Esophagus squamous epithelium (tissue), 5 donors: Measurements from ENCODE around the gene NEK5. TPM values are rescaled to one million over a fixed set of nuclear protein-coding genes. Genes with fewer than 3 reads are reported as not detected.

ENCODE experiments used
- DNase-seq: peaks from one replicate; lab custom pipeline; 2025; lab: John Stamatoyannopoulos, UW
- H3K27ac ChIP-seq, 4 donors: fragments of 200-600 bp; sonication (generic); one replicate each; pipeline ENCODE4 v1.5.1; 2016 to 2019; ENCODE audit warnings: mild to moderate bottlenecking in 1 of 4
- H3K27me3 ChIP-seq, 4 donors: fragments of 200-600 bp; sonication (generic); 1 replicate in 3 of 4; 2 replicates in 1 of 4; pipeline versions ENCODE4 v1.5.1 to v1.6.0; 2017 to 2021; ENCODE audit warnings: antibody characterized with exemption in 1 of 4
- H3K36me3 ChIP-seq, 3 donors: fragments of 200-600 bp; sonication (generic); one replicate each; pipeline ENCODE4 v1.5.1; 2016 to 2019
- H3K4me1 ChIP-seq, 3 donors: fragments of 200-600 bp; sonication (generic); one replicate each; pipeline ENCODE4 v1.5.1; 2017 to 2019
- H3K4me3 ChIP-seq, 4 donors: fragments of 200-600 bp; sonication (generic); 1 replicate in 3 of 4; 2 replicates in 1 of 4; pipeline ENCODE4 v1.5.1; 2016 to 2019; ENCODE audit warnings: mild to moderate bottlenecking in 2 of 4, moderate library complexity in 1 of 4
- H3K9me3 ChIP-seq, 3 donors: fragments of 200-600 bp; sonication (generic); one replicate each; pipeline ENCODE4 v1.5.1; 2016 to 2019
- POLR2A ChIP-seq, 4 donors: fragments of 450-650 bp; IDR thresholded peaks; one replicate each; pipeline ENCODE4 v1.6.1; 2017; ENCODE audit warnings: antibody characterized with exemption in 4 of 4, mild to moderate bottlenecking in 4 of 4, moderate library complexity in 3 of 4
- WGBS, 2 donors: methylation state at CpG; one replicate each; pipeline ENCODE4 v1.1.5; 2018; 5-methylcytosine and 5-hydroxymethylcytosine counted together
- intact Hi-C: fragments of 100-400 bp; cut with DNase I; formaldehyde crosslinking; loops from one replicate; pipeline ENCODE4 v1.15.0; 2022
- total RNA-seq, 4 donors: library from RNA; depleted of rRNA; stranded (reverse); fragments of >200 nt; gene quantifications; one replicate each; pipeline ENCODE4 v1.1.0, GENCODE V29; 2016
- TF ChIP-seq, protein P1 (sequence below), 6 experiments: fragments of 450-650 bp in 4 of 6; fragments of 200-600 bp in 2 of 6; sonication (generic) in 2 of 6; IDR thresholded peaks; one replicate each; pipeline ENCODE4 v1.5.1; 2016 to 2019; ENCODE audit warnings: antibody characterized with exemption in 6 of 6, mild to moderate bottlenecking in 4 of 6, moderate library complexity in 4 of 6
- donor health status: DM: yes; HTN: yes; CAD: no.

NEK5 gene
- total RNA-seq, 4 donors from 2014 or later = 0.18 to 0.38 TPM; not detected in 2

DNA sequence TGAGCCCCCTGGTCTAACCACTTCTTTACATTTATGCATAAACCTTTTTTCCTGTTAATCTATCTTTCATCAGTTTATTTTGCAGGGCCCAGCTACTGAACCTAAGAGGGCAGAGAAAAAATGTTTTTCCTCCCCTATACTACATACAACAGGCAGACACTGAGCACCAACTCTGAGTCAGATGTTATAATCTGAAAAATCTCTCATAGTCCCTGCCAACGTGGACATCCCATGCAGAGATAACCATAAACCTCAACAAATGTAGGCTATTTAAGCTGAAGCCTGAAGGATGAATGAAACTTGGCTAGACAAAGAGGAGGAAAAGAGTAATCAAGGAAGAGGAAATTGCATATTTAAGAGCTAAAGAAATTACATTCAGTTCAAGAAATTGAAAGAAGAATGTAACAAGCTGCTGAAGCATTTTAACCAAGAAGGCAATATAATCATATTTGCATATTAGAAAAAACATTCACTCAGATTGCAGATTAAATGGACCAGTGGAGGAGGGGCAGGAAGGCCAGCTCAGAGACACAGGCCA, 27.9 kb upstream of the NEK5 start:
- Histone ChIP-seq H3K4me3 (no peak overlapping the region), H3K36me3 (peaks cover 0 to 3% (median 0%) of the 10 kb centered on the region in 3 donors), H3K27ac (no peak overlapping the region), H3K4me1 (peaks cover 6 to 30% (median 18%) of the 10 kb centered on the region in 3 donors), H3K9me3 (no peaks in the 10 kb centered on the region), H3K27me3 (no peaks in the 10 kb centered on the region)
- TF ChIP-seq, protein P1, sequence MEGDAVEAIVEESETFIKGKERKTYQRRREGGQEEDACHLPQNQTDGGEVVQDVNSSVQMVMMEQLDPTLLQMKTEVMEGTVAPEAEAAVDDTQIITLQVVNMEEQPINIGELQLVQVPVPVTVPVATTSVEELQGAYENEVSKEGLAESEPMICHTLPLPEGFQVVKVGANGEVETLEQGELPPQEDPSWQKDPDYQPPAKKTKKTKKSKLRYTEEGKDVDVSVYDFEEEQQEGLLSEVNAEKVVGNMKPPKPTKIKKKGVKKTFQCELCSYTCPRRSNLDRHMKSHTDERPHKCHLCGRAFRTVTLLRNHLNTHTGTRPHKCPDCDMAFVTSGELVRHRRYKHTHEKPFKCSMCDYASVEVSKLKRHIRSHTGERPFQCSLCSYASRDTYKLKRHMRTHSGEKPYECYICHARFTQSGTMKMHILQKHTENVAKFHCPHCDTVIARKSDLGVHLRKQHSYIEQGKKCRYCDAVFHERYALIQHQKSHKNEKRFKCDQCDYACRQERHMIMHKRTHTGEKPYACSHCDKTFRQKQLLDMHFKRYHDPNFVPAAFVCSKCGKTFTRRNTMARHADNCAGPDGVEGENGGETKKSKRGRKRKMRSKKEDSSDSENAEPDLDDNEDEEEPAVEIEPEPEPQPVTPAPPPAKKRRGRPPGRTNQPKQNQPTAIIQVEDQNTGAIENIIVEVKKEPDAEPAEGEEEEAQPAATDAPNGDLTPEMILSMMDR (IDR thresholded peaks at IDR 0.05) = no peak
- TF ChIP-seq POLR2A (IDR thresholded peaks at IDR 0.05) = no peak
- DNase-seq = no peak
- 38 to 73% methylated on average over 1 of the region's 1 CpG for WGBS, 2 donors
- intact Hi-C loops = no loop called here

DNA sequence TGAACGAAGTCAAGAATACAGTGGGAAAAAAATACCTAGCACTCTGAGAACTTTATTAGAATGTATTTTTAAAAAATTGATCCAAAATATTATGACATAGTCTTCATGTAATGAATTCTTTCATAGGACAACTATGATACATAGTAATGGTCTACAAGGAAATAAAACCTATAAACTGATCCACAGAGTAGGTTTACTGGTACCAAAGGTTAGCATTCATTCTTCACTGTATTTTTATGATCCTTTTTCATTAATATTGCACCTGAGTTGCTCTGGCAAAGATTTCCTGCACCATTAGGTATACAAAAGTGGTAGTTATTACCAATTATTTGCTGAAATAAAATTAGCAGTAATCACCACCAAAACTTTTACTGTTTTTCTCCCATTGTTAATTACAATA, 26.3 kb upstream of the NEK5 start:
- intact Hi-C loops = no loop called here
- 87 to 89% methylated on average over 1 of the region's 1 CpG for WGBS, 2 donors
- Histone ChIP-seq H3K27me3 (no peaks in the 10 kb centered on the region), H3K36me3 (peaks cover 0 to 19% (median 0%) of the 10 kb centered on the region in 3 donors), H3K9me3 (no peaks in the 10 kb centered on the region), H3K4me1 (peaks cover 6 to 30% (median 18%) of the 10 kb centered on the region in 3 donors), H3K27ac (no peak overlapping the region), H3K4me3 (no peak overlapping the region)
- no peak for DNase-seq
- TF ChIP-seq, protein P1 (IDR thresholded peaks at IDR 0.05) = no peak
- TF ChIP-seq POLR2A (IDR thresholded peaks at IDR 0.05) = no peak

DNA sequence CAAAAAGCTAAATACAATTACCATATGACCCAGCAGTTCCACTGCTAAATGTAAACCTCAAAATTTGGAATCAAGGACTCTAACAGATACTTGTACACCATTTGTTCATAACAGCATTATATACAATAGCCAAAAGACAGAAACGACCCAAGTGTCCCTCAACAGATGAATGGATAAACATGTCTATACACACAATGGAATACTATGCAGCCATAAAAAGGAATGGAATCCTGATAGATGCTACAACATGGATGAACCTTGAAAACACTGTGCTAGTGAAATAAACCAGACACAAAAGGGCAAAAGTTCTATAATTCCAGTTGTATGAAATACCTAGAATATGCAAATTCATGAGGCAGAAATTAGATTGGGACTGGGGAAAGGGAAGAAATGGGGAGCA, 18.4 kb upstream of the NEK5 start:
- DNase-seq = no peak
- TF ChIP-seq POLR2A (IDR thresholded peaks at IDR 0.05) = no peak
- TF ChIP-seq, protein P1 (IDR thresholded peaks at IDR 0.05) = no peak
- peaks cover 0 to 73% (median 0%) of the 10 kb centered on the region in 3 donors for H3K36me3 ChIP-seq

DNA sequence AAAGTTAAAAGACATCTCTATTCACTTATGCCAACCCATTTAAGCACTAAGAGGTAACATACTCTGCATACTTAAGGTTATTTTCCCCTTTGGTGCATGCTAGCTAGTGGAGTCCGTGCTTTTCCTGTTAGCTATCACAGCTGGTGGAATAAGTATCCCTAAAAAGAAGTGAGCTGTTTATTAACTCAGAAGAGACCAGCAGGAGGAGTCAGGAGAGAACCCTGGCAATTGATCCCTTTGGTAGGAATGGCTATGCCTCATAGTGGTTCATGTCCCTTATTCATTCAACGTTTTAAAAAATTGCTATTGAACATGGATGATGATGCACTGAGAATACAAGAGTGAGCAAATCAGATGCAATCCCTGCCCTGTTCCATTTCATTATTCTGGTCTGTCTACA, 12.4 kb upstream of the NEK5 start:
- H3K27me3 ChIP-seq = no peaks in the 10 kb centered on the region
- H3K9me3 ChIP-seq = no peaks in the 10 kb centered on the region
- TF ChIP-seq, protein P1 (IDR thresholded peaks at IDR 0.05) = no peak
- no peak for TF ChIP-seq POLR2A (IDR thresholded peaks at IDR 0.05)
- DNase-seq = no peak
- WGBS, 2 donors = 56 to 62% methylated on average over 2 of the region's 2 CpGs
- no peak overlapping the region for H3K4me3 ChIP-seq
- H3K36me3 ChIP-seq = peaks cover 0 to 76% (median 0%) of the 10 kb centered on the region in 3 donors
- no peak overlapping the region for H3K27ac ChIP-seq
- intact Hi-C loops = no loop called here
- no peaks in the 10 kb centered on the region for H3K4me1 ChIP-seq

More for the DNA sequence above, 18.4 kb upstream of the NEK5 start:
- Histone ChIP-seq H3K4me1 (no peaks in the 10 kb centered on the region), H3K4me3 (no peak overlapping the region), H3K9me3 (no peaks in the 10 kb centered on the region), H3K27ac (no peak overlapping the region), H3K27me3 (no peaks in the 10 kb centered on the region)
- intact Hi-C loops = no loop called here
- 53 to 75% methylated on average over 1 of the region's 1 CpG for WGBS, 2 donors

DNA sequence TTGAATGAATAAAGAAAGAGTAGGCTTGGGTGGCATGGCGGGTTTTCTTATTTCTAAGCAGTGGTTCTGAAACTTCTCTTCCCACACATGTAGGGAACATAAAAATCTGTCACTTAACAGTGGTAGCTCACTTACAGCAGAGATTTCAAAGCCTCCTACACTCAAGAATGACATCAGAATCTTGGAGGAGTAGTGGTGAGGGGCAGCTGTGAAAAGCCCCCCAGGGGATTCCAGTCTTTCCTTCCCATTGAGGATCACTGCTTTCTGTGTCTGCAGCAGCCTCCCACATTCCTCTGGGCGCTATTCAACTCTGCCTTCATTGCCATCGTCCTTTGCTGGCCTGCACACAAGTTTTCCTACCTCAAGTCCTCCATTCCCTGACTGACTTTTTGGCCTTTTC, 8.6 kb upstream of the NEK5 start:
- WGBS, 2 donors = 82 to 84% methylated on average over 3 of the region's 3 CpGs
- H3K9me3 ChIP-seq = no peaks in the 10 kb centered on the region
- intact Hi-C loops = no loop called here
- TF ChIP-seq, protein P1 (IDR thresholded peaks at IDR 0.05) = no peak
- no peak for TF ChIP-seq POLR2A (IDR thresholded peaks at IDR 0.05)
- H3K27me3 ChIP-seq = no peaks in the 10 kb centered on the region
- H3K4me1 ChIP-seq = no peaks in the 10 kb centered on the region
- no peak for DNase-seq
- H3K4me3 ChIP-seq = no peak overlapping the region
- H3K36me3 ChIP-seq = peaks cover 0 to 86% (median 0%) of the 10 kb centered on the region in 3 donors
- H3K27ac ChIP-seq = no peak overlapping the region
